ENCODE results near the gene PDK4.

PDK4 gene

GRCh38 chr7:95536656-95537311 is 59.5 kb downstream of the PDK4 start:
- Histone ChIP-seq H3K4me1 (no peaks in the 10 kb centered on the region), H3K36me3 (no peaks in the 10 kb centered on the region), H3K9me3 (no peaks in the 10 kb centered on the region), H3K27me3 (peaks cover 44% of the 10 kb centered on the region), H3K4me3 (ENCODE audit: low read depth, low read length) (no peak overlapping the region)
- DNase-seq, result no peak
- no peak for TF ChIP-seq CTCF (IDR thresholded peaks at IDR 0.05; ENCODE audit: low read depth, low read length)

- no peak for DNase-seq
- peaks cover 38% of the 10 kb centered on the region for H3K27me3 ChIP-seq
- no peaks in the 10 kb centered on the region for H3K9me3 ChIP-seq
- no peaks in the 10 kb centered on the region for H3K36me3 ChIP-seq
- no peak overlapping the region for H3K4me3 ChIP-seq (ENCODE audit: low read depth, low read length)
- H3K4me1 ChIP-seq, result no peaks in the 10 kb centered on the region
- TF ChIP-seq CTCF (IDR thresholded peaks at IDR 0.05; ENCODE audit: low read depth, low read length), result no peak
These were observed 60.7 kb downstream of the PDK4 start for GRCh38 chr7:95535662-95536061.

GRCh38 chr7:95534796-95535195 is 61.5 kb downstream of the PDK4 start:
- peaks cover 36% of the 10 kb centered on the region for H3K27me3 ChIP-seq
- no peak overlapping the region for H3K4me3 ChIP-seq (ENCODE audit: low read depth, low read length)
- H3K9me3 ChIP-seq, result no peaks in the 10 kb centered on the region
- no peaks in the 10 kb centered on the region for H3K36me3 ChIP-seq
- DNase-seq, result no peak
- no peak for TF ChIP-seq CTCF (IDR thresholded peaks at IDR 0.05; ENCODE audit: low read depth, low read length)
- H3K4me1 ChIP-seq, result no peaks in the 10 kb centered on the region
